ENCODE results near the gene PRKN.

The PRKN gene

GRCh38 chr6:162613310-162613709 lies 114.3 kb downstream of the PRKN start:
- TF ChIP-seq, protein P1, sequence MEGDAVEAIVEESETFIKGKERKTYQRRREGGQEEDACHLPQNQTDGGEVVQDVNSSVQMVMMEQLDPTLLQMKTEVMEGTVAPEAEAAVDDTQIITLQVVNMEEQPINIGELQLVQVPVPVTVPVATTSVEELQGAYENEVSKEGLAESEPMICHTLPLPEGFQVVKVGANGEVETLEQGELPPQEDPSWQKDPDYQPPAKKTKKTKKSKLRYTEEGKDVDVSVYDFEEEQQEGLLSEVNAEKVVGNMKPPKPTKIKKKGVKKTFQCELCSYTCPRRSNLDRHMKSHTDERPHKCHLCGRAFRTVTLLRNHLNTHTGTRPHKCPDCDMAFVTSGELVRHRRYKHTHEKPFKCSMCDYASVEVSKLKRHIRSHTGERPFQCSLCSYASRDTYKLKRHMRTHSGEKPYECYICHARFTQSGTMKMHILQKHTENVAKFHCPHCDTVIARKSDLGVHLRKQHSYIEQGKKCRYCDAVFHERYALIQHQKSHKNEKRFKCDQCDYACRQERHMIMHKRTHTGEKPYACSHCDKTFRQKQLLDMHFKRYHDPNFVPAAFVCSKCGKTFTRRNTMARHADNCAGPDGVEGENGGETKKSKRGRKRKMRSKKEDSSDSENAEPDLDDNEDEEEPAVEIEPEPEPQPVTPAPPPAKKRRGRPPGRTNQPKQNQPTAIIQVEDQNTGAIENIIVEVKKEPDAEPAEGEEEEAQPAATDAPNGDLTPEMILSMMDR (conservative IDR thresholded peaks at IDR 0.05), result no peak
- H3K27ac ChIP-seq, result no peak overlapping the region

GRCh38 chr6:162612613-162613012 lies 115.0 kb downstream of the PRKN start:
- TF ChIP-seq, protein P1 (conservative IDR thresholded peaks at IDR 0.05), result no peak; the same call in 1 of the 2 replicates
- no peak overlapping the region for H3K27ac ChIP-seq

- TF ChIP-seq, protein P1 (conservative IDR thresholded peaks at IDR 0.05), result no peak
- H3K27ac ChIP-seq, result no peak overlapping the region
These were observed 117.2 kb downstream of the PRKN start for GRCh38 chr6:162610351-162610750.

- no peak overlapping the region for H3K27ac ChIP-seq
- TF ChIP-seq, protein P1 (conservative IDR thresholded peaks at IDR 0.05), result no peak
These were observed 121.7 kb downstream of the PRKN start for GRCh38 chr6:162605881-162606280.

DNA sequence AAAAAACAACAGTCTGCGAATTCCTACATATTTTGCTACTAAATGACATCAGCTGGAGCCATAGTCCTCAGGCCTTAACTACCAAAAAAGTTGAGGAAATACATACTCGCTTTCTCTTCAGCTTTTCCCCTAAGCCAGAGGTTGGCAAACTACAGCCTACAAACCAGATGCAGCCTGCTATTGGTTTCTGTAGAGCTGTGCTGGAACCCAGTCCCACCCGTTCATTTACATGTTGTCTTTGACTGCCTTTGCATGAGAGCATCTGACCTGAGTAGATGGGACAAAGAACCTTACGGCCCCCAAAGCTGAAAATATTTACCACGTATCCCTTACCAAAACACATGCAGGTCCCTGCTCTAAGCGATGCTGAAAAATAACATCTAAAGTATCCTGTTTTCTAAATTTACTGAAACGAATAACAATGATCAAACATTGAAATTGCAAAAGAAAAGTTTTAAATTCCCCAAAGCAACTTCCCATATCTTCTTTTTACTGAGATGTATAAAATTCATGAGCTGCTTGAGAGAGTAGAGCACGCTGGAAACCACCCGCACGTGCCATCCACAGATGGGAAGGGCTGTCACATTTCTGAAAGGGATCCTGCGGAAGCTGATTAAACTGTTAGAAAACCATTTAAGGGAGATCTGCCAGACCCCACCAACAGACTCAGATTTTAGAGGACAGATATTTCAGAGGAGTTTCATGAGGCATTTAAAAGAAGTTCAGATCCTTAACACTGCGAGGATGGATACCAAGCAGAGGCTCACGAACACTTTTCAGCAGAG lies 124.1 kb downstream of the PRKN start:
- no peak overlapping the region for H3K27ac ChIP-seq
- TF ChIP-seq, protein P1 (conservative IDR thresholded peaks at IDR 0.05), result no peak

GRCh38 chr6:162602759-162603158 lies 124.8 kb downstream of the PRKN start:
- TF ChIP-seq, protein P1 (conservative IDR thresholded peaks at IDR 0.05), result no peak
- H3K27ac ChIP-seq, result no peak overlapping the region

DNA sequence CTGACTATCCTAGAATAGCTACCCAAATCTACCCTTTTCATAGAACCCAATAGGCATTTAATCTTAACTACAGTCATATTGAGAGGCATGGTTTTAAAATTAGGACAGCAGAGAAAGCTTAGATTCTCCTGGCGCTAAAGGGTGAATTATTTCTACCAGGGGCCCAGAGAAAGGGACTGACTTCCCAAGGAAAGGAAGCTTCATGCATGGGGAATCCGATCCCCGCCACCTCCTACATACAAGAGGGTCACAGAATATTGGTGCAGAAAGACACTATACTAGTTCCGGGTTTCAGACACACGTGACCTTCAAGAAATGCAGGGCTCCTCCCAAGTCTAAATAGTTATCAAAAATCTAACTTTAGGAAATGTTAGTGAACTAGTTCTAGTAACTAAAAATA lies 130.9 kb downstream of the PRKN start:
- TF ChIP-seq, protein P1 (conservative IDR thresholded peaks at IDR 0.05), result no peak
- H3K27ac ChIP-seq, result no peak overlapping the region

All from VCaP (cell line).